ENCODE results near the gene HPCA. TPM values are rescaled to one million over a fixed set of nuclear protein-coding genes. Genes with fewer than 3 reads are reported as not detected.

Gene HPCA
- total and polyA plus RNA-seq, 2 of the 4 experiments (the other 2 are of a cell fraction): 0.22 TPM; not detected in 1

GRCh38 chr1:32884032-32884372 lies 2.3 kb upstream of the HPCA start:
- Histone ChIP-seq H3K9me1 (ENCODE audit: insufficient read depth, low read length) (peaks cover 4% of the 10 kb centered on the region; the same call in 1 of the 2 replicates), H4K91ac (ENCODE audit: insufficient read depth, low read depth, low read length) (no peak overlapping the region), H2BK15ac (ENCODE audit: low read depth, low read length) (no peak overlapping the region), H2BK5ac (ENCODE audit: low read depth, low read length, poor library complexity, severe bottlenecking) (no peak overlapping the region), H3K14ac (replicated peaks; ENCODE audit: low read depth, low read length) (no peak overlapping the region), H3K79me1 (ENCODE audit: low read depth in 1 of 2, low read length in 2 of 2) (no peaks in the 10 kb centered on the region), H3K27me3 (ENCODE audit: control insufficient read depth, insufficient read depth, low read length) (peaks cover 57% of the 10 kb centered on the region), H3K27ac (ENCODE audit: insufficient read depth, low read length) (no peak overlapping the region), H2AK9ac (replicated peaks; ENCODE audit: low read depth, low read length, poor library complexity) (no peak overlapping the region), H3K4me1 (ENCODE audit: control insufficient read depth, insufficient read depth, low read length) (no peaks in the 10 kb centered on the region), H4K8ac (ENCODE audit: low read depth in 2 of 2, low read length in 2 of 2) (no peak overlapping the region), H2BK120ac (ENCODE audit: low read depth, low read length) (no peak overlapping the region), H3K23ac (ENCODE audit: low read depth, low read length) (no peak overlapping the region), H3K4me2 (ENCODE audit: low read depth, low read length) (no peak overlapping the region), H3K18ac (ENCODE audit: low read depth, low read length) (no peak overlapping the region), H3K9ac (ENCODE audit: low read depth, low read length) (no peak overlapping the region), H3K56ac (ENCODE audit: extremely low read depth, insufficient read depth, low read length) (no peak overlapping the region), H3K9me3 (ENCODE audit: control insufficient read depth, insufficient read depth, low read length) (no peaks in the 10 kb centered on the region), H4K20me1 (ENCODE audit: insufficient read depth, low read length) (peaks cover 3% of the 10 kb centered on the region; the same call in 1 of the 2 replicates), H4K5ac (ENCODE audit: low read depth, low read length) (no peak overlapping the region), H2BK20ac (ENCODE audit: low read depth, low read length) (no peak overlapping the region), H3K36me3 (ENCODE audit: control insufficient read depth, insufficient read depth, low read length) (no peaks in the 10 kb centered on the region), H3K4ac (ENCODE audit: low read depth, low read length) (no peak overlapping the region), H2AK5ac (ENCODE audit: low read depth, low read length) (no peak overlapping the region), H3K4me3 (ENCODE audit: insufficient read depth, low read depth, low read length) (no peak overlapping the region), H2AFZ (replicated peaks; ENCODE audit: low read length, poor library complexity) (no peak overlapping the region)
- intact Hi-C loops (cut with micrococcal nuclease): no loop called here
- POLR2A ChIA-PET (ENCODE audit: unreplicated experiment): no interaction called here
- CTCF ChIA-PET: no interaction called here
- ATAC-seq (ENCODE audit: low read depth) (no peak), DNase-seq (no peak)
- TF ChIP-seq USF2 (IDR thresholded peaks at IDR 0.05; ENCODE audit: low read depth, low read length) (no peak), BHLHE40 (IDR thresholded peaks at IDR 0.05; ENCODE audit: low read depth, low read length) (no peak), POLR2A (IDR thresholded peaks at IDR 0.05; ENCODE audit: low read depth, low read length) (no peak), FOS (IDR thresholded peaks at IDR 0.05; ENCODE audit: low read depth, low read length) (no peak), MAFK (IDR thresholded peaks at IDR 0.05; ENCODE audit: low read depth, low read length) (no peak), RFX5 (IDR thresholded peaks at IDR 0.05; ENCODE audit: low read depth, low read length) (no peak), NFE2L2 (IDR thresholded peaks at IDR 0.05; ENCODE audit: low read depth, low read length) (no peak), MAZ (IDR thresholded peaks at IDR 0.05; ENCODE audit: borderline replicate concordance, low read depth, low read length) (no peak), CEBPB (IDR thresholded peaks at IDR 0.05; ENCODE audit: low read depth, low read length) (no peak), CHD1 (IDR thresholded peaks at IDR 0.05; ENCODE audit: low read depth, low read length) (no peak), RCOR1 (IDR thresholded peaks at IDR 0.05; ENCODE audit: insufficient replicate concordance, low read length) (no peak), SMC3 (IDR thresholded peaks at IDR 0.05; ENCODE audit: low read depth, low read length) (no peak), MXI1 (IDR thresholded peaks at IDR 0.05; ENCODE audit: borderline replicate concordance, low read depth, low read length) (no peak), RAD21 (IDR thresholded peaks at IDR 0.05; ENCODE audit: low read length) (no peak)
- TF ChIP-seq, protein P1, sequence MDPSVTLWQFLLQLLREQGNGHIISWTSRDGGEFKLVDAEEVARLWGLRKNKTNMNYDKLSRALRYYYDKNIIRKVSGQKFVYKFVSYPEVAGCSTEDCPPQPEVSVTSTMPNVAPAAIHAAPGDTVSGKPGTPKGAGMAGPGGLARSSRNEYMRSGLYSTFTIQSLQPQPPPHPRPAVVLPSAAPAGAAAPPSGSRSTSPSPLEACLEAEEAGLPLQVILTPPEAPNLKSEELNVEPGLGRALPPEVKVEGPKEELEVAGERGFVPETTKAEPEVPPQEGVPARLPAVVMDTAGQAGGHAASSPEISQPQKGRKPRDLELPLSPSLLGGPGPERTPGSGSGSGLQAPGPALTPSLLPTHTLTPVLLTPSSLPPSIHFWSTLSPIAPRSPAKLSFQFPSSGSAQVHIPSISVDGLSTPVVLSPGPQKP (IDR thresholded peaks at IDR 0.05; ENCODE audit: borderline replicate concordance, low read depth, low read length): no peak
- TF ChIP-seq, protein P2, sequence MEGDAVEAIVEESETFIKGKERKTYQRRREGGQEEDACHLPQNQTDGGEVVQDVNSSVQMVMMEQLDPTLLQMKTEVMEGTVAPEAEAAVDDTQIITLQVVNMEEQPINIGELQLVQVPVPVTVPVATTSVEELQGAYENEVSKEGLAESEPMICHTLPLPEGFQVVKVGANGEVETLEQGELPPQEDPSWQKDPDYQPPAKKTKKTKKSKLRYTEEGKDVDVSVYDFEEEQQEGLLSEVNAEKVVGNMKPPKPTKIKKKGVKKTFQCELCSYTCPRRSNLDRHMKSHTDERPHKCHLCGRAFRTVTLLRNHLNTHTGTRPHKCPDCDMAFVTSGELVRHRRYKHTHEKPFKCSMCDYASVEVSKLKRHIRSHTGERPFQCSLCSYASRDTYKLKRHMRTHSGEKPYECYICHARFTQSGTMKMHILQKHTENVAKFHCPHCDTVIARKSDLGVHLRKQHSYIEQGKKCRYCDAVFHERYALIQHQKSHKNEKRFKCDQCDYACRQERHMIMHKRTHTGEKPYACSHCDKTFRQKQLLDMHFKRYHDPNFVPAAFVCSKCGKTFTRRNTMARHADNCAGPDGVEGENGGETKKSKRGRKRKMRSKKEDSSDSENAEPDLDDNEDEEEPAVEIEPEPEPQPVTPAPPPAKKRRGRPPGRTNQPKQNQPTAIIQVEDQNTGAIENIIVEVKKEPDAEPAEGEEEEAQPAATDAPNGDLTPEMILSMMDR (conservative IDR thresholded peaks at IDR 0.05; ENCODE audit: low read depth, low read length): no peak
- BruUV-seq (replicated peaks): no TSS peak
- in situ Hi-C loops (cut with MboI; ENCODE audit: low sequenced_read_pairs): no loop called here
- dilution Hi-C loops (cut with HindIII; ENCODE audit: low sequenced_read_pairs, unreplicated experiment): no loop called here
- WGBS, 2 experiments (ENCODE audit: extremely low coverage in 2 of 2, insufficient read length in 1 of 2): no CpG with 5 or more reads among the region's 4 CpGs

All from IMR-90 (cell line).